HG02884 (cell line): Measurements from ENCODE around the gene IFNA4.
"Not testable (repeated sequence)": the region's sequence is repeated elsewhere in the genome, so short reads cannot be mapped to it uniquely, and the experiment has no call there.

Experiments
- ATAC-seq: cut with Tn5 transposase; IDR thresholded peaks from one replicate; pipeline ENCODE4 v1.9.1; 2021; ENCODE audit warnings: mild to moderate bottlenecking, moderate library complexity; ENCODE audit not compliant: unreplicated experiment

Gene IFNA4

GRCh38 chr9:21166560-21166959 is 20.8 kb downstream of the IFNA4 start, which contains the start of gene IFNA21:
TSS of gene IFNA21 (minus strand) at chr9:21166660. CDS start at chr9:21166612, 48 bp downstream.
- not testable (repeated sequence) for ATAC-seq

- ATAC-seq, result no peak
Measured at GRCh38 chr9:21165516-21165915, 21.9 kb downstream of the IFNA4 start.

GRCh38 chr9:21160178-21160577 is 27.2 kb downstream of the IFNA4 start:
- peak; percentile 92 for ATAC-seq

GRCh38 chr9:21155501-21155900 is 31.9 kb downstream of the IFNA4 start:
- no peak for ATAC-seq

GRCh38 chr9:21154018-21154608 is 33.3 kb downstream of the IFNA4 start:
- ATAC-seq, result peak; percentile 78

- peak; percentile 15 for ATAC-seq
Measured at GRCh38 chr9:21153336-21154017, 33.9 kb downstream of the IFNA4 start.

GRCh38 chr9:21144603-21145002 is 42.8 kb downstream of the IFNA4 start:
- ATAC-seq, result peak; percentile 70

- no peak for ATAC-seq
Measured at GRCh38 chr9:21141427-21141882, 45.9 kb downstream of the IFNA4 start, which contains the start of gene IFNW1. TSS of gene IFNW1 (minus strand) at chr9:21141832. CDS start at chr9:21141570, 262 bp downstream.

GRCh38 chr9:21137020-21137419 is 50.4 kb downstream of the IFNA4 start:
- no peak for ATAC-seq
